Stimulated activated CD8-positive, alpha-beta memory T cell treated with anti-CD3 and anti-CD28 coated beads, Interleukin-7, amount 100 ng/mL, for 24 hours (primary cell): ENCODE results near the gene DNAJC10.

Experiments
- DNase-seq: peaks from one replicate; pipeline ENCODE4 v3.0.0-alpha.2; 2020; ENCODE audit warnings: low read depth

DNAJC10 gene

GRCh38 chr2:182784058-182784706, 68.1 kb downstream of the DNAJC10 start:
- no peak for DNase-seq

GRCh38 chr2:182784777-182785176, 68.7 kb downstream of the DNAJC10 start:
- DNase-seq, result no peak

GRCh38 chr2:182792441-182792840, 76.4 kb downstream of the DNAJC10 start:
- DNase-seq, result no peak

- DNase-seq, result no peak
Observed at GRCh38 chr2:182798736-182799135, 82.7 kb downstream of the DNAJC10 start.

- no peak for DNase-seq
Observed at GRCh38 chr2:182804128-182804527, 88.1 kb downstream of the DNAJC10 start.

- no peak for DNase-seq
Observed at GRCh38 chr2:182807319-182807718, 91.3 kb downstream of the DNAJC10 start.

- no peak for DNase-seq
Observed at GRCh38 chr2:182810087-182810486, 94.0 kb downstream of the DNAJC10 start.

- DNase-seq, result no peak
Observed at GRCh38 chr2:182814380-182814779, 98.3 kb downstream of the DNAJC10 start.

- no peak for DNase-seq
Observed at GRCh38 chr2:182814804-182815203, 98.7 kb downstream of the DNAJC10 start.

- no peak for DNase-seq
Observed at GRCh38 chr2:182816866-182817265, 100.8 kb downstream of the DNAJC10 start.

GRCh38 chr2:182817558-182817957, 101.5 kb downstream of the DNAJC10 start:
- no peak for DNase-seq

GRCh38 chr2:182818501-182818900, 102.4 kb downstream of the DNAJC10 start:
- DNase-seq, result no peak

- DNase-seq, result no peak
Observed at GRCh38 chr2:182818925-182819324, 102.9 kb downstream of the DNAJC10 start.

GRCh38 chr2:182819412-182819811, 103.4 kb downstream of the DNAJC10 start:
- DNase-seq, result no peak

GRCh38 chr2:182821182-182821581, 105.1 kb downstream of the DNAJC10 start:
- DNase-seq, result no peak

- DNase-seq, result no peak
Observed at GRCh38 chr2:182822733-182823132, 106.7 kb downstream of the DNAJC10 start.

- DNase-seq, result no peak
Observed at GRCh38 chr2:182824056-182824766, 108.2 kb downstream of the DNAJC10 start.

- DNase-seq, result no peak
Observed at GRCh38 chr2:182824767-182825158, 108.7 kb downstream of the DNAJC10 start.

- no peak for DNase-seq
Observed at GRCh38 chr2:182826064-182826463, 110.0 kb downstream of the DNAJC10 start.

- DNase-seq, result no peak
Observed at GRCh38 chr2:182826496-182826895, 110.4 kb downstream of the DNAJC10 start.

- DNase-seq, result no peak
Observed at GRCh38 chr2:182827182-182827879, 111.3 kb downstream of the DNAJC10 start.

- no peak for DNase-seq
Observed at GRCh38 chr2:182831101-182831500, 115.0 kb downstream of the DNAJC10 start.

GRCh38 chr2:182831921-182832320, 115.9 kb downstream of the DNAJC10 start:
- DNase-seq, result no peak
